Karpas-422 (cell line): Measurements from ENCODE around the gene ANKS3. TPM values are rescaled to one million over a fixed set of nuclear protein-coding genes. Genes with fewer than 3 reads are reported as not detected.

Experiments used
- DNase-seq: peaks from one replicate; pipeline ENCODE4 v3.0.0-alpha.2; 2015
- H2AFZ ChIP-seq: fragments of 200-600 bp; sonication (generic); 2 replicates; pipeline ENCODE4 v1.6.1; 2014; ENCODE audit warnings: antibody characterized with exemption, low read length, mixed read lengths
- H3K27ac ChIP-seq: fragments of 200-600 bp; sonication (generic); 2 replicates; pipeline ENCODE4 v1.5.1; 2014; ENCODE audit warnings: mild to moderate bottlenecking, low read length, moderate library complexity
- H3K27me3 ChIP-seq: fragments of 200-600 bp; sonication (generic); 2 replicates; pipeline ENCODE4 v1.6.1; 2014; ENCODE audit warnings: low read length, mixed read lengths
- H3K36me3 ChIP-seq: fragments of 200-600 bp; sonication (generic); 2 replicates; pipeline ENCODE4 v1.6.1; 2014; ENCODE audit warnings: low read length, mixed read lengths; ENCODE audit not compliant: insufficient read depth
- H3K4me1 ChIP-seq: fragments of 200-600 bp; sonication (generic); 2 replicates; pipeline ENCODE4 v1.6.1; 2014; ENCODE audit warnings: mild to moderate bottlenecking, low read length, mixed read lengths
- H3K4me2 ChIP-seq: fragments of 200-600 bp; sonication (generic); 2 replicates; pipeline ENCODE4 v1.6.1; 2014; ENCODE audit warnings: low read length, low read depth, mild to moderate bottlenecking; ENCODE audit not compliant: poor library complexity, severe bottlenecking
- H3K4me3 ChIP-seq: fragments of 200-600 bp; sonication (generic); 2 replicates; pipeline ENCODE4 v1.5.1; 2014; ENCODE audit warnings: mild to moderate bottlenecking, antibody characterized with exemption, low read length, mixed read lengths
- H3K79me2 ChIP-seq: fragments of 200-600 bp; sonication (generic); 2 replicates; pipeline ENCODE4 v1.6.1; 2014; ENCODE audit warnings: mild to moderate bottlenecking, low read length, mixed read lengths
- H3K9ac ChIP-seq: fragments of 200-600 bp; sonication (generic); 2 replicates; pipeline ENCODE4 v1.6.0; 2014; ENCODE audit warnings: low read length
- H3K9me2 ChIP-seq: fragments of 200-600 bp; sonication (generic), shearing (Covaris generic); replicated peaks from 2 replicates; pipeline ENCODE4 v1.6.0; 2014; ENCODE audit warnings: mild to moderate bottlenecking, low read length, moderate library complexity; ENCODE audit not compliant: insufficient read depth
- H3K9me3 ChIP-seq: fragments of 300-700, 200-600 bp; sonication (generic); 2 replicates; pipeline ENCODE4 v1.6.1; 2014; ENCODE audit warnings: low read length, mixed read lengths
- H4K20me1 ChIP-seq: fragments of 200-600 bp; sonication (generic); 2 replicates; pipeline ENCODE4 v1.6.1; 2014; ENCODE audit warnings: mild to moderate bottlenecking, antibody characterized with exemption, low read length, low read depth; ENCODE audit not compliant: insufficient read depth
- total RNA-seq: library from RNA; depleted of rRNA; stranded (reverse); fragments of >200 nt; shearing (Covaris generic); gene quantifications from 2 replicates; pipeline ENCODE4 v1.2.3, GENCODE V29; 2014; ENCODE audit warnings: low replicate concordance

ANKS3 gene
- total RNA-seq, 1 experiment from 2014 or later, result 6.4 TPM

GRCh38 chr16:4693956-4694641 lies 40.0 kb downstream of the ANKS3 start:
- Histone ChIP-seq H3K4me1 (peaks cover 33% of the 10 kb centered on the region), H3K27ac (peak overlapping the region; percentile 70), H3K36me3 (no peaks in the 10 kb centered on the region; the same call in none of the 2 replicates), H3K9me2 (no peaks in the 10 kb centered on the region), H4K20me1 (peaks cover 9% of the 10 kb centered on the region), H2AFZ (peak overlapping the region; percentile 36; the same call in 1 of the 2 replicates), H3K79me2 (peaks cover 19% of the 10 kb centered on the region), H3K9me3 (no peaks in the 10 kb centered on the region), H3K27me3 (no peaks in the 10 kb centered on the region), H3K4me2 (peak overlapping the region; percentile 88), H3K9ac (peak overlapping the region; percentile 99), H3K4me3 (peak overlapping the region; percentile 100)
- peak; percentile 78 for DNase-seq

GRCh38 chr16:4693296-4693955 lies 40.6 kb downstream of the ANKS3 start, which contains the start of gene NUDT16L1:
Gene NUDT16L1, plus strand, starts transcription at chr16:4693562. Its CDS starts 165 bp downstream, at chr16:4693727.
- H3K27ac ChIP-seq, result peak within 1 kb of the TSS; percentile 70
- peaks cover 9% of the 10 kb centered on the region for H4K20me1 ChIP-seq
- H3K4me3 ChIP-seq, result peak within 1 kb of the TSS; percentile 100
- H3K79me2 ChIP-seq, result peaks cover 19% of the 10 kb centered on the region
- H3K36me3 ChIP-seq, result no peaks in the 10 kb centered on the region; the same call in none of the 2 replicates
- H3K9me3 ChIP-seq, result no peaks in the 10 kb centered on the region
- H2AFZ ChIP-seq, result peak within 1 kb of the TSS; percentile 36; the same call in 1 of the 2 replicates
- H3K27me3 ChIP-seq, result no peaks in the 10 kb centered on the region
- peak within 1 kb of the TSS; percentile 88 for H3K4me2 ChIP-seq
- H3K9me2 ChIP-seq, result no peaks in the 10 kb centered on the region
- peak within 1 kb of the TSS; percentile 99 for H3K9ac ChIP-seq
- peaks cover 33% of the 10 kb centered on the region for H3K4me1 ChIP-seq
- DNase-seq, result peak; percentile 98

GRCh38 chr16:4692460-4693295 lies 41.4 kb downstream of the ANKS3 start:
- Histone ChIP-seq H3K4me3 (peak overlapping the region; percentile 60; the same call in 1 of the 2 replicates), H3K27me3 (no peaks in the 10 kb centered on the region), H3K9me2 (no peaks in the 10 kb centered on the region), H3K9ac (peak overlapping the region; percentile 65), H3K9me3 (no peaks in the 10 kb centered on the region), H3K4me2 (peak overlapping the region; percentile 70), H4K20me1 (peaks cover 9% of the 10 kb centered on the region), H3K79me2 (peaks cover 19% of the 10 kb centered on the region), H2AFZ (no peak overlapping the region), H3K36me3 (no peaks in the 10 kb centered on the region; the same call in 1 of the 2 replicates), H3K4me1 (peaks cover 33% of the 10 kb centered on the region), H3K27ac (no peak overlapping the region)
- no peak for DNase-seq

DNA sequence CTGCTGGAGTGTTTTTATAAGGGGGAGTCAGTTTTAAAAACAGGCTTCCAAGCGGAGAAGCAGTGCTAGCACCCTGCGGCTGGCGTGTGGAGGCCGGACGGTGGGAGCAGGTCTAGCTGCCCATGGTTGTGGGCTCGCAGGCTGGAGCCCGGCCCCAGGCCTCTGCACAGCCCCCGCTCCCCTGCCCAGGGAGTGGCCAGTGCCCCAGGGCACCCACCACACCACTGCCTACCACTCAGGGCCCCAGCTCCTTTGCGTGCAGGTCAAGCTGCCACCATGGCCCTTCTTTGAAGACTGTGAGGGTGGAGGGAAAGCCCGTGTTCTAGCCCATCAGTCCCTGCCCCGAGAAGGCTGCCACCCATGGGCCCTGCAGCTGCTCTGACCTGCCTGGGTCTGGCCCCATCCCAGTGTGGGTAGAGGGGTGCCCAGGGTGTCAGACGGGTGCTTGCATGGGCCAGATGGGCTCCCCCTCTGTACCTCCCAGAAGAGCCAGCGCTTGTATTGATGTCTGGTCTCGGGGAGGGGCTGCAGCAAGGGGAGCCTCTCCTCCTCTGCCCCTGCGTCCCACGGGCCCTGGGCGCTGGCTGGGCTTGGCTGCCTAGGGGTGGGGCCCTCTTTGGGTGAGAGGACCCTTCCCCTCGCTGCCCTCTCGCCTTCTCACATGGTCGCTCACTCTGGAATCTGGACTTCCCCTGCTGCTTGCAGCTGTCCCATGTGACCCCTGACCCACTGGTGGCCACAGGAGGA lies 42.2 kb downstream of the ANKS3 start:
- Histone ChIP-seq H3K4me2 (no peak overlapping the region), H3K36me3 (no peaks in the 10 kb centered on the region; the same call in 1 of the 2 replicates), H3K4me3 (no peak overlapping the region), H2AFZ (no peak overlapping the region), H3K79me2 (peaks cover 19% of the 10 kb centered on the region), H3K9me2 (no peaks in the 10 kb centered on the region), H3K4me1 (peaks cover 33% of the 10 kb centered on the region), H3K9me3 (no peaks in the 10 kb centered on the region), H3K27ac (no peak overlapping the region), H4K20me1 (peaks cover 9% of the 10 kb centered on the region), H3K27me3 (no peaks in the 10 kb centered on the region), H3K9ac (no peak overlapping the region)
- DNase-seq, result no peak

- Histone ChIP-seq H3K4me2 (no peak overlapping the region), H3K4me1 (peaks cover 27% of the 10 kb centered on the region), H3K4me3 (no peak overlapping the region), H4K20me1 (peaks cover 9% of the 10 kb centered on the region), H3K9me2 (no peaks in the 10 kb centered on the region), H3K9me3 (no peaks in the 10 kb centered on the region), H3K27me3 (no peaks in the 10 kb centered on the region), H3K27ac (no peak overlapping the region), H3K79me2 (peaks cover 18% of the 10 kb centered on the region), H2AFZ (no peak overlapping the region), H3K9ac (no peak overlapping the region), H3K36me3 (no peaks in the 10 kb centered on the region)
- no peak for DNase-seq
These were observed 43.0 kb downstream of the ANKS3 start for GRCh38 chr16:4690946-4691665.

- Histone ChIP-seq H3K36me3 (no peaks in the 10 kb centered on the region), H3K79me2 (peaks cover 14% of the 10 kb centered on the region), H2AFZ (no peak overlapping the region), H3K4me1 (peaks cover 17% of the 10 kb centered on the region), H3K9me3 (no peaks in the 10 kb centered on the region), H3K27ac (no peak overlapping the region), H3K9ac (no peak overlapping the region), H3K27me3 (no peaks in the 10 kb centered on the region), H3K9me2 (no peaks in the 10 kb centered on the region), H3K4me2 (no peak overlapping the region), H3K4me3 (no peak overlapping the region), H4K20me1 (peaks cover 9% of the 10 kb centered on the region)
- no peak for DNase-seq
These were observed 44.0 kb downstream of the ANKS3 start for GRCh38 chr16:4689864-4690704.
